Spleen (tissue), 11 donors: ENCODE results near the gene BLVRB. TPM values are rescaled to one million over a fixed set of nuclear protein-coding genes. Genes with fewer than 3 reads are reported as not detected.

Experiments used
- DNase-seq: peaks from one replicate; pipeline ENCODE4 v3.0.0-alpha.2; 2020
- H3K27ac ChIP-seq, 8 donors: fragments of 200-600 bp; sonication (generic) in 7 of 8; 1 replicate in 4 of 8; 2 replicates in 4 of 8; pipeline versions ENCODE4 v1.5.0 to v1.8.0; 2016 to 2021; ENCODE audit warnings: inconsistent platforms in 4 of 8, mild to moderate bottlenecking in 4 of 8, moderate library complexity in 1 of 8
- H3K27me3 ChIP-seq, 7 donors: fragments of 200-600 bp; sonication (generic) in 6 of 7; replicated peaks in 1 of 7; 1 replicate in 4 of 7; 2 replicates in 3 of 7; pipeline versions ENCODE4 v1.5.0 to v1.8.0; 2016 to 2021; ENCODE audit warnings: inconsistent platforms in 3 of 7, mild to moderate bottlenecking in 1 of 7
- H3K36me3 ChIP-seq, 6 donors: fragments of 200-600 bp; sonication (generic) in 5 of 6; 1 replicate in 4 of 6; 2 replicates in 2 of 6; pipeline versions ENCODE4 v1.5.0 to v1.8.0; 2016 to 2021; ENCODE audit warnings: inconsistent platforms in 2 of 6
- H3K4me1 ChIP-seq, 6 donors: fragments of 200-600 bp; sonication (generic) in 5 of 6; 1 replicate in 3 of 6; 2 replicates in 3 of 6; pipeline versions ENCODE4 v1.5.0 to v1.8.0; 2016 to 2021; ENCODE audit warnings: inconsistent platforms in 3 of 6
- H3K4me3 ChIP-seq, 8 donors: fragments of 200-600 bp; sonication (generic) in 7 of 8; 1 replicate in 4 of 8; 2 replicates in 4 of 8; pipeline versions ENCODE4 v1.5.0 to v1.8.0; 2016 to 2021; ENCODE audit warnings: inconsistent platforms in 4 of 8, mild to moderate bottlenecking in 4 of 8, moderate library complexity in 2 of 8
- H3K9me3 ChIP-seq, 8 donors: fragments of 200-600 bp; sonication (generic) in 7 of 8; 1 replicate in 4 of 8; 2 replicates in 4 of 8; pipeline versions ENCODE4 v1.5.0 to v1.8.0; 2016 to 2021; ENCODE audit warnings: inconsistent platforms in 4 of 8
- POLR2A ChIP-seq, 3 donors: fragments of 450-650 bp; IDR thresholded peaks; one replicate each; pipeline ENCODE4 v1.5.1; 2017; ENCODE audit warnings: antibody characterized with exemption in 3 of 3, mild to moderate bottlenecking in 1 of 3
- POLR2AphosphoS5 ChIP-seq, 3 donors: sonication (generic); formaldehyde crosslinking; IDR thresholded peaks; one replicate each; pipeline ENCODE4 v1.5.1; 2017; ENCODE audit warnings: antibody characterized with exemption in 3 of 3
- WGBS, 5 donors: extraction: QIAGEN DNeasy Blood & Tissue Kit in 3 of 5; methylation state at CpG; one replicate each; pipeline versions ENCODE4 v1.1.5 to v1.1.7; 2013 to 2018; 5-methylcytosine and 5-hydroxymethylcytosine counted together
- intact Hi-C: fragments of 100-400 bp; cut with DNase I; formaldehyde crosslinking; loops from one replicate; pipeline ENCODE4 v1.15.0; 2023; ENCODE audit warnings: low total_unique reads
- polyA plus RNA-seq, 3 donors: library from polyadenylated mRNA; stranded (reverse); fragments of 200-250 nt; gene quantifications; one replicate each; pipeline ENCODE4 v1.2.1, GENCODE V29; 2013
- total RNA-seq, 7 donors: library from RNA; depleted of rRNA in 3 of 7; stranded (reverse); fragments of >200 nt in 3 of 7; fragmentation: NEBNext Ultra II Directional in 4 of 7; extraction: Animal tissue kit (Norgen Biotek cat#: 25700) in 4 of 7; gene quantifications; one replicate each; pipeline versions ENCODE4 v1.1.0 to v1.2.1, GENCODE V29; 2016 to 2021
- TF ChIP-seq, protein P1 (sequence below), 11 experiments: fragments of 200-600 bp in 7 of 11; fragments of 450-650 bp in 4 of 11; sonication (generic) in 4 of 11; IDR thresholded peaks in 8 of 11; conservative IDR thresholded peaks in 3 of 11; 1 replicate in 7 of 11; 2 replicates in 4 of 11; pipeline versions ENCODE4 v1.4.0 to v1.8.0; 2016 to 2021; ENCODE audit warnings: antibody characterized with exemption in 11 of 11, inconsistent platforms in 4 of 11, mild to moderate bottlenecking in 1 of 11
- donor health status: healthy with polysubstance abuse.
- donor health status: DM: no; HTN: no; CAD: no; lungs with moderate emphysema.
- donor health status: DM: no; HTN: no; CAD: no.
- donor health status: Bipolar disorder and iron deficiency.
- donor health status: healthy.
- donor health status: DM: no; HTN: no; CAD: no.
- donor health status: DM: yes; HTN: yes; CAD: no.

BLVRB gene
- total and polyA plus RNA-seq, 10 donors: 90.6 to 243 (median 178) TPM

DNA sequence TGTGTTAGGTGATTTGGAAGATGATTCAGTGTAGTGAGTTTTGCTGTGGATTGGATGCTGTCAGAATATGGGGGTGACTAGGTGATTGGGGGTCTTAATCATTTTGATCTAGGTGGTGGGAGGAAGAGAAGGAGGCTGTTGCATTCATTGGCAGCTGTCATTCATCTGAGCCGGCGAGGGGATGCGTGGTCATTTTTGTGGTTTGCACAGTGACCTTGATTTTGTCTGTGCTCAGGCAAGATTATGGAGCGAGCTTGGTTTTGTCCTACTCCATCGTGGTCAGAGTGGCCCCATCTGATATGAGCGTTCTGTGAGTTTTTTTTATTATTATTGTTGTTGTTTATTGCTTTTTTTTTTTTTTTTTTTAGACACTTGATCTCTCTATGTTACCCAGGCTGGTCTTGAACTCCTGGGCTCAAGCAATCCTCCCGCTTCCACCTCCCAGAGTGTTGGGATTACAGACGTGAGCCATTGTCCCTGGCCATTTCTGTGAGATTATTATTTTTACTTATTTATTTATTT lies 43.3 kb upstream of the BLVRB start:
- no peak for TF ChIP-seq POLR2AphosphoS5 (IDR thresholded peaks at IDR 0.05)
- TF ChIP-seq, protein P1, sequence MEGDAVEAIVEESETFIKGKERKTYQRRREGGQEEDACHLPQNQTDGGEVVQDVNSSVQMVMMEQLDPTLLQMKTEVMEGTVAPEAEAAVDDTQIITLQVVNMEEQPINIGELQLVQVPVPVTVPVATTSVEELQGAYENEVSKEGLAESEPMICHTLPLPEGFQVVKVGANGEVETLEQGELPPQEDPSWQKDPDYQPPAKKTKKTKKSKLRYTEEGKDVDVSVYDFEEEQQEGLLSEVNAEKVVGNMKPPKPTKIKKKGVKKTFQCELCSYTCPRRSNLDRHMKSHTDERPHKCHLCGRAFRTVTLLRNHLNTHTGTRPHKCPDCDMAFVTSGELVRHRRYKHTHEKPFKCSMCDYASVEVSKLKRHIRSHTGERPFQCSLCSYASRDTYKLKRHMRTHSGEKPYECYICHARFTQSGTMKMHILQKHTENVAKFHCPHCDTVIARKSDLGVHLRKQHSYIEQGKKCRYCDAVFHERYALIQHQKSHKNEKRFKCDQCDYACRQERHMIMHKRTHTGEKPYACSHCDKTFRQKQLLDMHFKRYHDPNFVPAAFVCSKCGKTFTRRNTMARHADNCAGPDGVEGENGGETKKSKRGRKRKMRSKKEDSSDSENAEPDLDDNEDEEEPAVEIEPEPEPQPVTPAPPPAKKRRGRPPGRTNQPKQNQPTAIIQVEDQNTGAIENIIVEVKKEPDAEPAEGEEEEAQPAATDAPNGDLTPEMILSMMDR (IDR thresholded peaks at IDR 0.05 in 8 of 11, conservative IDR thresholded peaks at IDR 0.05 in 3 of 11): no peak
- no peak for TF ChIP-seq POLR2A (IDR thresholded peaks at IDR 0.05)
- H3K36me3 ChIP-seq: no peaks in the 10 kb centered on the region
- H3K9me3 ChIP-seq: no peaks in the 10 kb centered on the region
- H3K27ac ChIP-seq: no peak overlapping the region
- 62 to 84% (median 73%) methylated on average over 8 of the region's 8 CpGs for WGBS, 5 donors
- H3K4me1 ChIP-seq: peaks cover 3 to 15% (median 8%) of the 10 kb centered on the region in 6 donors
- H3K4me3 ChIP-seq: no peak overlapping the region
- intact Hi-C loops: no loop called here
- H3K27me3 ChIP-seq: peaks cover 2 to 57% (median 22%) of the 10 kb centered on the region in 7 donors
- DNase-seq: no peak

- TF ChIP-seq POLR2A (IDR thresholded peaks at IDR 0.05) (no peak), POLR2AphosphoS5 (IDR thresholded peaks at IDR 0.05) (no peak)
- TF ChIP-seq, protein P1 (IDR thresholded peaks at IDR 0.05 in 8 of 11, conservative IDR thresholded peaks at IDR 0.05 in 3 of 11): no peak
- 58 to 72% (median 62%) methylated on average over 2 of the region's 2 CpGs for WGBS, 5 donors
Measured at GRCh38 chr19:40507892-40508291, 42.3 kb upstream of the BLVRB start.

GRCh38 chr19:40506099-40506498 lies 40.6 kb upstream of the BLVRB start:
- intact Hi-C loops: no loop called here
- TF ChIP-seq, protein P1 (IDR thresholded peaks at IDR 0.05 in 8 of 11, conservative IDR thresholded peaks at IDR 0.05 in 3 of 11): no peak
- TF ChIP-seq POLR2AphosphoS5 (IDR thresholded peaks at IDR 0.05) (no peak), POLR2A (IDR thresholded peaks at IDR 0.05) (no peak)
- DNase-seq: no peak
- Histone ChIP-seq H3K4me1 (no peaks in the 10 kb centered on the region), H3K27ac (no peak overlapping the region), H3K9me3 (no peaks in the 10 kb centered on the region), H3K4me3 (no peak overlapping the region), H3K36me3 (no peaks in the 10 kb centered on the region), H3K27me3 (peaks cover 0 to 54% (median 0%) of the 10 kb centered on the region in 7 donors)
- WGBS, 5 donors: 72 to 81% (median 81%) methylated on average over 8 to 9 of the region's 9 CpGs

More at GRCh38 chr19:40507892-40508291, 42.3 kb upstream of the BLVRB start:
- intact Hi-C loops: no loop called here
- Histone ChIP-seq H3K4me3 (no peak overlapping the region), H3K4me1 (peaks cover 3 to 9% (median 7%) of the 10 kb centered on the region in 6 donors), H3K27ac (no peak overlapping the region), H3K36me3 (no peaks in the 10 kb centered on the region), H3K27me3 (peaks cover 2 to 54% (median 15%) of the 10 kb centered on the region in 7 donors), H3K9me3 (no peaks in the 10 kb centered on the region)
- DNase-seq: no peak

DNA sequence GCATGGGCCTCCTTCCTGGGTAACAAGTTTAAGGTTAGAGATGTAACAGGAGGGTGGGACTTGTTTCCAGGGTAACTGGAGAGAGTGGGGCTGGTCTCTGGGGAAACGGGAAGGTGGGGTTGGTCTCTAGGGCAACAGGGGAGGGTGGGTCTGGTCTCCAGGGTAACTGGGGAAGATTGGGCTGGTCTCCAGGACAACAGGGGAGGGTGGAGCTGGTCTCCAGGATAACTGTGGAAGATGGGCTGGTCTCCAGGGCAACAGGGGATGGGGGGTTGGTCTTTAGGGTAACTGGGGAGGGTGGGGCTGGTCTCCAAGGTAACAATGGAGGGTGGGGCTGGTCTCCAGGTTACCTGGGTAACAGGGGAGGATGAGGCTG lies 37.8 kb upstream of the BLVRB start:
- Histone ChIP-seq H3K27ac (no peak overlapping the region), H3K36me3 (no peaks in the 10 kb centered on the region), H3K4me1 (no peaks in the 10 kb centered on the region), H3K9me3 (no peaks in the 10 kb centered on the region), H3K27me3 (peaks cover 0 to 34% (median 0%) of the 10 kb centered on the region in 7 donors), H3K4me3 (no peak overlapping the region)
- intact Hi-C loops: no loop called here
- WGBS, 5 donors: 39 to 50% (median 42%) methylated on average over 1 of the region's 1 CpG
- TF ChIP-seq POLR2AphosphoS5 (IDR thresholded peaks at IDR 0.05) (no peak), POLR2A (IDR thresholded peaks at IDR 0.05) (no peak)
- TF ChIP-seq, protein P1 (IDR thresholded peaks at IDR 0.05 in 8 of 11, conservative IDR thresholded peaks at IDR 0.05 in 3 of 11): no peak
- no peak for DNase-seq
